Kidney epithelial cell (primary cell): Measurements from ENCODE around the gene PAFAH2. TPM values are rescaled to one million over a fixed set of nuclear protein-coding genes. Genes with fewer than 3 reads are reported as not detected.

Source experiments
- DNase-seq: peaks from one replicate; pipeline ENCODE4 v3.0.0-alpha.2; 2010; ENCODE audit warnings: low read depth
- H3K27me3 ChIP-seq: 2 replicates; pipeline ENCODE4 v1.6.0; 2011; ENCODE audit warnings: low read length; ENCODE audit not compliant: control insufficient read depth, insufficient read depth
- H3K36me3 ChIP-seq: 2 replicates; pipeline ENCODE4 v1.5.1; 2011; ENCODE audit warnings: low read length; ENCODE audit not compliant: control insufficient read depth, insufficient read depth
- H3K4me3 ChIP-seq: 2 replicates; pipeline ENCODE4 v1.5.1; 2011; ENCODE audit warnings: low read depth, mild to moderate bottlenecking, control low read depth, low read length
- CTCF ChIP-seq: IDR thresholded peaks from 2 replicates; pipeline ENCODE4 v1.5.1; 2011; ENCODE audit warnings: mild to moderate bottlenecking, moderate library complexity, low read length, control low read depth, inconsistent platforms; ENCODE audit not compliant: insufficient read depth, poor library complexity, severe bottlenecking
- total RNA-seq: library from RNA; depleted of rRNA; stranded (reverse); fragments of >200 nt; gene quantifications from 2 replicates; pipeline ENCODE4 v1.2.3, GENCODE V29; 2015

Gene PAFAH2
- total RNA-seq, 1 donor from 2014 or later: 20.8 TPM

- H3K4me3 ChIP-seq: no peak overlapping the region
- H3K36me3 ChIP-seq: no peaks in the 10 kb centered on the region
- no peak for DNase-seq
- no peaks in the 10 kb centered on the region for H3K27me3 ChIP-seq
- no peak for TF ChIP-seq CTCF
These were observed 30.7 kb upstream of the PAFAH2 start for GRCh38 chr1:26028490-26028980.

- Histone ChIP-seq H3K36me3 (no peaks in the 10 kb centered on the region), H3K4me3 (no peak overlapping the region), H3K27me3 (no peaks in the 10 kb centered on the region)
- DNase-seq: no peak
- TF ChIP-seq CTCF: no peak
These were observed 30.0 kb upstream of the PAFAH2 start for GRCh38 chr1:26027716-26028489.

- H3K27me3 ChIP-seq: peaks cover 3% of the 10 kb centered on the region
- DNase-seq: no peak
These were observed 27.7 kb upstream of the PAFAH2 start for GRCh38 chr1:26025517-26025916.

GRCh38 chr1:26025060-26025459 lies 27.2 kb upstream of the PAFAH2 start:
- no peak for TF ChIP-seq CTCF
- Histone ChIP-seq H3K27me3 (peaks cover 3% of the 10 kb centered on the region), H3K36me3 (no peaks in the 10 kb centered on the region), H3K4me3 (no peak overlapping the region)
- DNase-seq: no peak

More at GRCh38 chr1:26025517-26025916, 27.7 kb upstream of the PAFAH2 start:
- no peak for TF ChIP-seq CTCF
- Histone ChIP-seq H3K36me3 (no peaks in the 10 kb centered on the region), H3K4me3 (no peak overlapping the region)

- no peaks in the 10 kb centered on the region for H3K36me3 ChIP-seq
- DNase-seq: no peak
- no peak overlapping the region for H3K4me3 ChIP-seq
- TF ChIP-seq CTCF: no peak
- peaks cover 3% of the 10 kb centered on the region for H3K27me3 ChIP-seq
These were observed 26.0 kb upstream of the PAFAH2 start for GRCh38 chr1:26023826-26024225.

GRCh38 chr1:26023009-26023408 lies 25.1 kb upstream of the PAFAH2 start:
- DNase-seq: no peak
- Histone ChIP-seq H3K4me3 (no peak overlapping the region), H3K27me3 (peaks cover 3% of the 10 kb centered on the region), H3K36me3 (no peaks in the 10 kb centered on the region)
- no peak for TF ChIP-seq CTCF
